Fibroblast of upper back skin (primary cell): Measurements from ENCODE around the gene TP53I13.
A peak's percentile ranks its signal among the peaks of the same experiment; 100 is the strongest.

Experiments used
- DNase-seq: peaks from one replicate; pipeline ENCODE4 v3.0.0-alpha.2; 2013

Gene TP53I13

GRCh38 chr17:29582254-29582765 is 13.8 kb downstream of the TP53I13 start:
- no peak for DNase-seq

GRCh38 chr17:29582772-29583171 is 14.3 kb downstream of the TP53I13 start:
- no peak for DNase-seq

- DNase-seq = no peak
Observed at GRCh38 chr17:29583324-29584248, 15.1 kb downstream of the TP53I13 start.

- DNase-seq = no peak
Observed at GRCh38 chr17:29584452-29585079, 16.1 kb downstream of the TP53I13 start.

GRCh38 chr17:29585080-29585751 is 16.7 kb downstream of the TP53I13 start:
- no peak for DNase-seq

- DNase-seq = no peak
Observed at GRCh38 chr17:29586676-29587469, 18.4 kb downstream of the TP53I13 start.

GRCh38 chr17:29587591-29587990 is 19.1 kb downstream of the TP53I13 start:
- no peak for DNase-seq

GRCh38 chr17:29588017-29588561 is 19.6 kb downstream of the TP53I13 start:
- no peak for DNase-seq

- no peak for DNase-seq
Observed at GRCh38 chr17:29588562-29589411, 20.3 kb downstream of the TP53I13 start.

- DNase-seq = peak; percentile 82
Observed at GRCh38 chr17:29589524-29590410, 21.3 kb downstream of the TP53I13 start, which contains the start of gene GIT1. Gene GIT1, minus strand, starts transcription at chr17:29589648. Its CDS starts 270 bp downstream, at chr17:29589378.

GRCh38 chr17:29590411-29591145 is 22.1 kb downstream of the TP53I13 start:
- peak; percentile 67 for DNase-seq

- DNase-seq = peak; percentile 74
Observed at GRCh38 chr17:29591146-29591736, 22.7 kb downstream of the TP53I13 start.

- peak; percentile 79 for DNase-seq
Observed at GRCh38 chr17:29591737-29592608, 23.5 kb downstream of the TP53I13 start.

- DNase-seq = no peak
Observed at GRCh38 chr17:29592850-29593551, 24.5 kb downstream of the TP53I13 start, which contains the start of gene ANKRD13B. Gene ANKRD13B, plus strand, starts transcription at chr17:29593132. Its CDS starts 490 bp downstream, at chr17:29593622.

GRCh38 chr17:29593591-29594518 is 25.4 kb downstream of the TP53I13 start:
- DNase-seq = no peak
